Mesenchymal stem cell (in vitro differentiated cells and primary cell): Measurements from ENCODE around the gene NAPB.

Experiments used
- DNase-seq: peaks from one replicate; pipeline ENCODE4 v3.0.0-alpha.2; 2013
- H2AFZ ChIP-seq: one replicate; pipeline ENCODE4 v1.6.1; 2013; ENCODE audit warnings: low read depth, mild to moderate bottlenecking, control low read depth, inconsistent platforms, low read length, moderate library complexity
- H2AK5ac ChIP-seq: 2 replicates; pipeline ENCODE4 v1.6.1; 2013; ENCODE audit warnings: low read length, moderate library complexity, mild to moderate bottlenecking, inconsistent platforms; ENCODE audit not compliant: severe bottlenecking
- H2BK120ac ChIP-seq: one replicate; pipeline ENCODE4 v1.6.1; 2013; ENCODE audit warnings: low read depth, mild to moderate bottlenecking, inconsistent platforms, low read length, moderate library complexity
- H2BK12ac ChIP-seq, 2 experiments: one replicate each; pipeline ENCODE4 v1.6.1; 2013; ENCODE audit warnings: inconsistent platforms in 2 of 2, low read length in 2 of 2, mild to moderate bottlenecking in 2 of 2, moderate library complexity in 2 of 2, control low read depth in 1 of 2
- H2BK15ac ChIP-seq: one replicate; pipeline ENCODE4 v1.6.1; 2013; ENCODE audit warnings: mild to moderate bottlenecking, low read depth, inconsistent platforms; ENCODE audit not compliant: poor library complexity, severe bottlenecking
- H2BK5ac ChIP-seq: 2 replicates; pipeline ENCODE4 v1.6.1; 2013; ENCODE audit warnings: low read depth, mild to moderate bottlenecking, low read length, control low read depth, inconsistent platforms; ENCODE audit not compliant: poor library complexity, severe bottlenecking
- H3K14ac ChIP-seq, 2 experiments: one replicate each; pipeline ENCODE4 v1.6.1; 2013; ENCODE audit warnings: inconsistent platforms in 2 of 2, low read length in 2 of 2, control low read depth in 1 of 2, mild to moderate bottlenecking in 1 of 2, moderate library complexity in 1 of 2
- H3K18ac ChIP-seq, 2 experiments: one replicate each; pipeline ENCODE4 v1.6.1; 2013; ENCODE audit warnings: inconsistent platforms in 2 of 2, low read length in 2 of 2, control low read depth in 1 of 2, low read depth in 1 of 2, mild to moderate bottlenecking in 1 of 2
- H3K23ac ChIP-seq, 2 experiments: one replicate each; pipeline ENCODE4 v1.6.1; 2013; ENCODE audit warnings: inconsistent platforms in 2 of 2, low read length in 2 of 2, mild to moderate bottlenecking in 2 of 2, moderate library complexity in 2 of 2, control low read depth in 1 of 2
- H3K27ac ChIP-seq: 2 replicates; pipeline ENCODE4 v1.5.1; 2013; ENCODE audit warnings: mild to moderate bottlenecking, moderate library complexity, low read length, control low read depth, inconsistent platforms; ENCODE audit not compliant: poor library complexity, severe bottlenecking
- H3K27me3 ChIP-seq, 2 experiments: 2 replicates each; pipeline versions ENCODE4 v1.6.1 to v1.7.0; 2013; ENCODE audit warnings: low read length in 2 of 2, mild to moderate bottlenecking in 2 of 2, moderate library complexity in 2 of 2, control low read depth in 1 of 2, inconsistent platforms in 1 of 2; ENCODE audit not compliant: control insufficient read depth in 1 of 2, insufficient read depth in 1 of 2
- H3K36me3 ChIP-seq, 2 experiments: 2 replicates each; pipeline versions ENCODE4 v1.6.1 to v1.7.0; 2013; ENCODE audit warnings: low read length in 2 of 2, control low read depth in 1 of 2, inconsistent platforms in 1 of 2, low read depth in 1 of 2, mild to moderate bottlenecking in 1 of 2; ENCODE audit not compliant: insufficient read depth in 2 of 2, control insufficient read depth in 1 of 2
- H3K4ac ChIP-seq, 2 experiments: one replicate each; pipeline ENCODE4 v1.6.1; 2013; ENCODE audit warnings: inconsistent platforms in 2 of 2, low read length in 2 of 2, mild to moderate bottlenecking in 2 of 2, moderate library complexity in 2 of 2, control low read depth in 1 of 2, low read depth in 1 of 2
- H3K4me1 ChIP-seq: 2 replicates; pipeline ENCODE4 v1.6.1; 2013; ENCODE audit warnings: low read depth, low read length, control low read depth; ENCODE audit not compliant: control insufficient read depth, insufficient read depth
- H3K4me2 ChIP-seq: 2 replicates; pipeline ENCODE4 v1.6.1; 2013; ENCODE audit warnings: low read length, mild to moderate bottlenecking, inconsistent platforms; ENCODE audit not compliant: poor library complexity, severe bottlenecking
- H3K4me3 ChIP-seq, 2 experiments: 2 replicates each; pipeline versions ENCODE4 v1.5.1 to v1.7.0; 2013; ENCODE audit warnings: low read length in 2 of 2, mild to moderate bottlenecking in 2 of 2, control low read depth in 1 of 2, low read depth in 1 of 2; ENCODE audit not compliant: insufficient read depth in 1 of 2
- H3K79me1 ChIP-seq: replicated peaks from 2 replicates; pipeline ENCODE4 v1.6.1; 2013; ENCODE audit warnings: mild to moderate bottlenecking, control low read depth, low read length, inconsistent platforms; ENCODE audit not compliant: poor library complexity, severe bottlenecking
- H3K9ac ChIP-seq: 2 replicates; pipeline ENCODE4 v1.7.0; 2013; ENCODE audit warnings: mild to moderate bottlenecking, low read length, moderate library complexity
- H3K9me3 ChIP-seq: 2 replicates; pipeline ENCODE4 v1.7.0; 2013; ENCODE audit warnings: mild to moderate bottlenecking, low read length; ENCODE audit not compliant: control insufficient read depth
- H4K8ac ChIP-seq: one replicate; pipeline ENCODE4 v1.6.1; 2013; ENCODE audit warnings: inconsistent platforms, mild to moderate bottlenecking, low read length, moderate library complexity
- H4K91ac ChIP-seq: one replicate; pipeline ENCODE4 v1.6.1; 2013; ENCODE audit warnings: mild to moderate bottlenecking, low read length, inconsistent platforms
- WGBS: methylation state at CpG from one replicate; pipeline ENCODE4 v1.1.7; 2013; ENCODE audit warnings: mixed read lengths; 5-methylcytosine and 5-hydroxymethylcytosine counted together

Gene NAPB

DNA sequence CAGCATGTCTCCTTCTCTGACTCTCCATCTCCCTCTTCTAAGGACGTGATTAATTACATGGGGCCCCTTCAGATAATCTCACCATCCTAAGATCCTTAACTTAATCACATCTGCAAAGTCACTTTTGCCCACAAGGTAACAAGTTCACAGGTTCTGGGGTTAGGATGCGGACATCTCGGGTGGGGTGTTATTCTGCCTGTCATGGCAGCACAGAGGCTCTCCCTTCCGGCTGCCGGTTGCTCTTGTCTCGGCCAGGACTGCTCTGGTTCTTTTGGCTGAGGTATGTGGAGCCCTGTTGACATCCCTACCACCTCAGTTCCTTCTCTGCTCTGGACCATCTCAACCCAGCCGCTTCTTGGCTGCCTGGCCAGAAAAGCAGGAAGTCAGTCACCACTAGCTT lies 35.6 kb upstream of the NAPB start:
- Histone ChIP-seq H2BK120ac (no peak overlapping the region), H3K23ac (no peak overlapping the region), H3K27ac (no peak overlapping the region), H2BK5ac (no peak overlapping the region), H4K8ac (no peak overlapping the region), H3K79me1 (no peaks in the 10 kb centered on the region), H2BK15ac (no peak overlapping the region), H2AK5ac (no peak overlapping the region), H3K4me3 (no peak overlapping the region), H3K9me3 (peaks cover 6% of the 10 kb centered on the region), H3K4me1 (no peaks in the 10 kb centered on the region), H3K36me3 (no peaks in the 10 kb centered on the region), H3K18ac (no peak overlapping the region), H3K14ac (no peak overlapping the region), H3K27me3 (peaks cover 11 to 41% of the 10 kb centered on the region in 2 experiments), H2AFZ (no peak overlapping the region), H3K4ac (no peak overlapping the region), H2BK12ac (no peak overlapping the region), H3K9ac (no peak overlapping the region), H4K91ac (no peak overlapping the region), H3K4me2 (no peak overlapping the region)
- DNase-seq: no peak
- 85% methylated on average over 7 of the region's 7 CpGs for WGBS

DNA sequence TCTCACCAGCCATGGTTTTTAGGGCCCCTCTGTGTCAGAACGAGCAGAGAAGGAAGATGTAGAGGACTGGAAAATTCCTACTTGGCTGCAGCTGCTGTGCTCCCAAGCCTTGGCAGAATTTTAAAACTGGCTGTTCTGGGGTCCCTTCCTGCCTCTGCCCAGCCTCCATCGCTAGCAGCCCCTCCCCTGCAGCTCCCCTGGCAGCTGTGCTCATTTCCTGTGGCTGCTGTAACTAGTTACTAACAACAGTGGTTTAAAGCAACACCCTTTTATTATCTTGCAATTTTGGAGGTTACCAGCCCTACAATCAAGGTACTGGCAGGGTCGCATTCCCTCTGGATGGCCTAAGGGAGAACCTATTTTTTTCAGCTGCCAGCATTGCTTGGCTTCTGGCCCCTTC lies 35.1 kb upstream of the NAPB start:
- H3K23ac ChIP-seq: no peak overlapping the region
- peaks cover 6% of the 10 kb centered on the region for H3K9me3 ChIP-seq
- no peak overlapping the region for H3K4me2 ChIP-seq
- H4K91ac ChIP-seq: no peak overlapping the region
- no peak overlapping the region for H2AFZ ChIP-seq
- no peak overlapping the region for H3K18ac ChIP-seq
- no peaks in the 10 kb centered on the region for H3K79me1 ChIP-seq
- no peak overlapping the region for H2BK120ac ChIP-seq
- no peaks in the 10 kb centered on the region for H3K36me3 ChIP-seq
- no peak overlapping the region for H2AK5ac ChIP-seq
- no peak overlapping the region for H4K8ac ChIP-seq
- no peaks in the 10 kb centered on the region for H3K4me1 ChIP-seq
- H2BK5ac ChIP-seq: no peak overlapping the region
- no peak for DNase-seq
- H2BK15ac ChIP-seq: no peak overlapping the region
- no peak overlapping the region for H3K4ac ChIP-seq
- H3K4me3 ChIP-seq: no peak overlapping the region
- no peak overlapping the region for H3K14ac ChIP-seq
- H3K27me3 ChIP-seq: peaks cover 11 to 46% of the 10 kb centered on the region in 2 experiments
- no peak overlapping the region for H2BK12ac ChIP-seq
- H3K27ac ChIP-seq: no peak overlapping the region
- WGBS: 70% methylated on average over 3 of the region's 3 CpGs
- H3K9ac ChIP-seq: no peak overlapping the region

DNA sequence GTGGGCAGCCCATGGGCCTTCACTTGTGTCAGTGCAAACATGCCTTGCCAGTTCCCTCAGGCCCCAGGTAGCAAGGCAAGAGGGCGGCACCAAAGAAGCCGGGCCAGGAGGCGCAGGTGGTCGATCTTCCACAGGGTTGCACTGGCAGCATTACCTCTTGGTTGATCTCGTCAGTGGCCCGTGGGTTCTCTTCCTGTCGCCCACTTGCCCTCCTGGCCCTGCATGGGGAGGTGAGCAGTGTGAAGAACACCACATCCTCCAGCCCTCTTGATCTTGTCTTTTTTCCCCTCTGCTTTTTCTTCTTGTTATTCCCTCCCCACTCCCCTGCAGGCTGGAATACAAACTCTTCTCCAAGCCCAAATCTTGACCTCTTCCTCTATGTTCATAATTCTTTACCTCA lies 34.4 kb upstream of the NAPB start:
- no peak overlapping the region for H4K8ac ChIP-seq
- H4K91ac ChIP-seq: no peak overlapping the region
- H3K4me1 ChIP-seq: no peaks in the 10 kb centered on the region
- H3K9ac ChIP-seq: no peak overlapping the region
- peaks cover 6% of the 10 kb centered on the region for H3K9me3 ChIP-seq
- no peak overlapping the region for H2AK5ac ChIP-seq
- H3K4me2 ChIP-seq: no peak overlapping the region
- no peak overlapping the region for H3K4me3 ChIP-seq
- no peaks in the 10 kb centered on the region for H3K36me3 ChIP-seq
- no peak overlapping the region for H2BK120ac ChIP-seq
- peaks cover 11 to 52% of the 10 kb centered on the region in 2 experiments for H3K27me3 ChIP-seq
- H3K23ac ChIP-seq: no peak overlapping the region
- H2BK12ac ChIP-seq: no peak overlapping the region
- no peak overlapping the region for H2BK15ac ChIP-seq
- no peak overlapping the region for H2BK5ac ChIP-seq
- H3K14ac ChIP-seq: no peak overlapping the region
- no peak overlapping the region for H2AFZ ChIP-seq
- H3K18ac ChIP-seq: no peak overlapping the region
- no peak overlapping the region for H3K27ac ChIP-seq
- H3K4ac ChIP-seq: no peak overlapping the region
- 94% methylated on average over 7 of the region's 7 CpGs for WGBS
- DNase-seq: no peak
- H3K79me1 ChIP-seq: no peaks in the 10 kb centered on the region

DNA sequence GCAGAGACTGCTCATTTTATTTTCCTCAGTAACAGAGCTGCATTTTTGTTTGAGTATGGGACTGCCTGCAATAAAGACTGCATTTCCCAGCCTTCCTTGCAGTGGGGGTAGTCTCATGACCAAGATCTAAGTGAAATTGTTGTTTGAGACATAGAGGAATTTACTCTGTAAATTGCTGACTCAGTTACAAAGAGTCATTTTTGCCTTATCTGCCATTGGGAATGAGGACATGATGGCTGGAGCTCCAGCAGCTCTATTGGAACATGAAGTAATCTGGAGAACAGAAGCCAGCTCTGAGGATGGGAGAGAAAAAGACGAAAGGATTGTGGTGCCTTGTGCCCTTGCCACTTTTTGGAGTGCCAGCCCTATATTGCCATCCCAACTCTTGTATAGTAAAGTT lies 33.5 kb upstream of the NAPB start:
- Histone ChIP-seq H2AFZ (no peak overlapping the region), H2BK120ac (no peak overlapping the region), H2BK5ac (no peak overlapping the region), H2BK15ac (no peak overlapping the region), H3K9ac (no peak overlapping the region), H3K27me3 (peaks cover 11 to 51% of the 10 kb centered on the region in 2 experiments), H3K27ac (no peak overlapping the region), H3K23ac (no peak overlapping the region), H3K36me3 (no peaks in the 10 kb centered on the region), H3K4me2 (no peak overlapping the region), H3K9me3 (peaks cover 6% of the 10 kb centered on the region), H2BK12ac (no peak overlapping the region), H3K4me3 (no peak overlapping the region), H3K4ac (no peak overlapping the region), H3K14ac (no peak overlapping the region), H3K79me1 (no peaks in the 10 kb centered on the region), H4K91ac (no peak overlapping the region), H3K4me1 (no peaks in the 10 kb centered on the region), H4K8ac (no peak overlapping the region), H2AK5ac (no peak overlapping the region), H3K18ac (no peak overlapping the region)
- no peak for DNase-seq
- no CpG with 5 or more reads among the region's 1 CpG for WGBS
